Gastrocnemius medialis (tissue), 4 donors: ENCODE results near the gene SPATS2L.

ENCODE experiments used
- CTCF ChIP-seq, 5 experiments: fragments of 450-650 bp in 3 of 5; fragments of 200-600 bp in 2 of 5; sonication (generic) in 2 of 5; IDR thresholded peaks in 4 of 5; conservative IDR thresholded peaks in 1 of 5; 1 replicate in 4 of 5; 2 replicates in 1 of 5; pipeline ENCODE4 v1.5.1; 2016 to 2019; ENCODE audit warnings: antibody characterized with exemption in 5 of 5, mild to moderate bottlenecking in 3 of 5, moderate library complexity in 3 of 5
- POLR2A ChIP-seq, 2 donors: fragments of 450-650 bp; IDR thresholded peaks; one replicate each; pipeline ENCODE4 v1.6.1; 2017; ENCODE audit warnings: antibody characterized with exemption in 2 of 2, mild to moderate bottlenecking in 2 of 2, moderate library complexity in 2 of 2

DNA sequence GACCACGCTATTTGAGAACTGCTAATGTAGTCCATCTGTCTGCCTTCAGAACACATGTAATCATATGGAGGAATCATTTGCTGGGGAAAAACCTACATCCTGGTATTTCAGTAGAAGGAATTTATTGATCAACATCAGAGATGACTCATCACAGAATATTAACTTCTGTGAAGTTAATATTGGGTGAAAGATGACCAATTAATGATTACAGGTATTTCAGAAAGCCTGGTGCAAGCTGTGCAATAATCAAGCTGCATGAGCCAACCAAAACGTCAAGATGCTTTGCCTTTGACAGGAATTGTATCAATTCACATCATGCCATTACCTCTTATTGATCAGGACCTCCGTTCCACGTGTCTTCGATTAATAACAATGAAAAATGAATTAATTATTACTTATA, 9.4 kb upstream of the SPATS2L start:
- TF ChIP-seq CTCF (IDR thresholded peaks at IDR 0.05 in 4 of 5, conservative IDR thresholded peaks at IDR 0.05 in 1 of 5) (no peak), POLR2A (IDR thresholded peaks at IDR 0.05) (no peak)
